H9 (cell line): ENCODE results near the gene OR2A2. TPM values are rescaled to one million over a fixed set of nuclear protein-coding genes. Genes with fewer than 3 reads are reported as not detected.

Experiments used
- DNase-seq: peaks from one replicate; pipeline ENCODE4 v3.0.0-alpha.2; 2017
- H2AFZ ChIP-seq: one replicate; pipeline ENCODE4 v1.6.1; 2013; ENCODE audit warnings: mild to moderate bottlenecking, low read length, control low read depth, moderate library complexity
- H2AK5ac ChIP-seq: 2 replicates; pipeline ENCODE4 v1.6.1; 2013; ENCODE audit warnings: low read length, control low read depth, mixed read lengths; ENCODE audit not compliant: insufficient read length
- H2BK120ac ChIP-seq: one replicate; pipeline ENCODE4 v1.6.1; 2013; ENCODE audit warnings: low read depth, mild to moderate bottlenecking, low read length, control low read depth, inconsistent platforms; ENCODE audit not compliant: poor library complexity, severe bottlenecking
- H2BK12ac ChIP-seq: 2 replicates; pipeline ENCODE4 v1.6.1; 2013; ENCODE audit warnings: low read length, control low read depth, mixed read lengths, low read depth; ENCODE audit not compliant: insufficient read length
- H2BK15ac ChIP-seq: 2 replicates; pipeline ENCODE4 v1.6.1; 2013; ENCODE audit warnings: low read depth, low read length, control low read depth
- H2BK20ac ChIP-seq: one replicate; pipeline ENCODE4 v1.6.1; 2013; ENCODE audit warnings: low read depth, mild to moderate bottlenecking, low read length, control low read depth, inconsistent platforms; ENCODE audit not compliant: poor library complexity, severe bottlenecking
- H2BK5ac ChIP-seq: 2 replicates; pipeline ENCODE4 v1.6.1; 2013; ENCODE audit warnings: low read length, control low read depth, mixed read lengths; ENCODE audit not compliant: insufficient read length
- H3K14ac ChIP-seq: 2 replicates; pipeline ENCODE4 v1.6.1; 2013; ENCODE audit warnings: low read length, control low read depth; ENCODE audit not compliant: insufficient read depth
- H3K18ac ChIP-seq: 2 replicates; pipeline ENCODE4 v1.6.1; 2013; ENCODE audit warnings: low read depth, mild to moderate bottlenecking, mixed read lengths, low read length, control low read depth; ENCODE audit not compliant: insufficient read length
- H3K23ac ChIP-seq: 2 replicates; pipeline ENCODE4 v1.6.1; 2013; ENCODE audit warnings: low read length, control low read depth, mixed read lengths, low read depth; ENCODE audit not compliant: insufficient read length
- H3K23me2 ChIP-seq: 2 replicates; pipeline ENCODE4 v1.6.1; 2013; ENCODE audit warnings: low read depth, mild to moderate bottlenecking, mixed read lengths, low read length, control low read depth; ENCODE audit not compliant: insufficient read length, poor library complexity, severe bottlenecking
- H3K27ac ChIP-seq: 2 replicates; pipeline ENCODE4 v1.5.1; 2013; ENCODE audit warnings: low read length, control low read depth, mixed read lengths, low read depth; ENCODE audit not compliant: insufficient read length
- H3K27me3 ChIP-seq: 2 replicates; pipeline ENCODE4 v1.6.1; 2013; ENCODE audit warnings: low read length, control low read depth, inconsistent platforms; ENCODE audit not compliant: insufficient read depth
- H3K4ac ChIP-seq: 2 replicates; pipeline ENCODE4 v1.6.1; 2013; ENCODE audit warnings: low read depth, mild to moderate bottlenecking, control low read depth, inconsistent platforms, low read length, moderate library complexity
- H3K4me1 ChIP-seq: 2 replicates; pipeline ENCODE4 v1.6.1; 2013; ENCODE audit warnings: low read length, control low read depth, inconsistent platforms; ENCODE audit not compliant: insufficient read depth
- H3K4me2 ChIP-seq: 2 replicates; pipeline ENCODE4 v1.6.1; 2013; ENCODE audit warnings: low read length, control low read depth, mixed read lengths; ENCODE audit not compliant: insufficient read length, insufficient read depth
- H3K56ac ChIP-seq: 2 replicates; pipeline ENCODE4 v1.6.1; 2013; ENCODE audit warnings: low read depth, mild to moderate bottlenecking, mixed read lengths, low read length, control low read depth; ENCODE audit not compliant: insufficient read length
- H3K79me1 ChIP-seq: 2 replicates; pipeline ENCODE4 v1.6.1; 2013; ENCODE audit warnings: low read depth, mild to moderate bottlenecking, moderate library complexity, low read length, control low read depth, inconsistent platforms; ENCODE audit not compliant: insufficient read depth, poor library complexity, severe bottlenecking
- H3K79me2 ChIP-seq: 2 replicates; pipeline ENCODE4 v1.6.1; 2013; ENCODE audit warnings: low read length, control low read depth, inconsistent platforms; ENCODE audit not compliant: insufficient read depth
- H3K9ac ChIP-seq: 2 replicates; pipeline ENCODE4 v1.6.1; 2013; ENCODE audit warnings: low read length, control low read depth, mixed read lengths; ENCODE audit not compliant: insufficient read length; ENCODE audit errors: extremely low read depth
- H3K9me3 ChIP-seq: one replicate; pipeline ENCODE4 v1.6.1; 2013; ENCODE audit warnings: low read depth, low read length, inconsistent platforms; ENCODE audit not compliant: control insufficient read depth
- H3T11ph ChIP-seq: one replicate; pipeline ENCODE4 v1.6.1; 2013; ENCODE audit warnings: mild to moderate bottlenecking, low read length, control low read depth, inconsistent platforms
- H4K20me1 ChIP-seq: one replicate; pipeline ENCODE4 v1.6.1; 2013; ENCODE audit not compliant: control insufficient read depth, insufficient read length, insufficient read depth
- H4K5ac ChIP-seq: 2 replicates; pipeline ENCODE4 v1.6.1; 2013; ENCODE audit warnings: low read depth, mild to moderate bottlenecking, mixed read lengths, low read length, control low read depth; ENCODE audit not compliant: insufficient read length
- H4K8ac ChIP-seq: replicated peaks from 2 replicates; pipeline ENCODE4 v1.6.1; 2013; ENCODE audit warnings: low read length, control low read depth, mixed read lengths, low read depth; ENCODE audit not compliant: insufficient read length
- H4K91ac ChIP-seq: 2 replicates; pipeline ENCODE4 v1.6.1; 2013; ENCODE audit warnings: low read depth, mild to moderate bottlenecking, moderate library complexity, mixed read lengths, low read length, control low read depth; ENCODE audit not compliant: insufficient read length
- H3K27ac Mint-ChIP-seq, 3 experiments: 2 replicates in 2 of 3; 3 replicates in 1 of 3; pipeline ENCODE4 v1.8.0; 2020 to 2021; ENCODE audit warnings: mixed read lengths in 3 of 3, mild to moderate bottlenecking in 1 of 3, moderate library complexity in 1 of 3
- H3K27me3 Mint-ChIP-seq: 2 replicates; pipeline ENCODE4 v1.8.0; 2021; ENCODE audit warnings: low read depth, mild to moderate bottlenecking, moderate library complexity, mixed read lengths
- H3K36me3 Mint-ChIP-seq, 3 experiments: 2 replicates in 2 of 3; 3 replicates in 1 of 3; pipeline ENCODE4 v1.8.0; 2020 to 2021; ENCODE audit warnings: low read depth in 3 of 3, mixed read lengths in 3 of 3; ENCODE audit not compliant: insufficient read depth in 1 of 3
- H3K4me1 Mint-ChIP-seq, 2 experiments: 2 replicates each; pipeline ENCODE4 v1.8.0; 2020; ENCODE audit warnings: mixed read lengths in 2 of 2
- H3K4me3 Mint-ChIP-seq, 2 experiments: 2 replicates in 1 of 2; 3 replicates in 1 of 2; pipeline ENCODE4 v1.8.0; 2020 to 2021; ENCODE audit warnings: mild to moderate bottlenecking in 2 of 2, mixed read lengths in 2 of 2, moderate library complexity in 1 of 2
- H3K9me3 Mint-ChIP-seq, 2 experiments: 2 replicates in 1 of 2; 3 replicates in 1 of 2; pipeline ENCODE4 v1.8.0; 2020; ENCODE audit warnings: mild to moderate bottlenecking in 2 of 2, mixed read lengths in 2 of 2, moderate library complexity in 1 of 2
- CTCF ChIP-seq: fragments of 200-600 bp; sonication (generic); conservative IDR thresholded peaks from 3 replicates; pipeline ENCODE4 v1.8.0; 2021; ENCODE audit warnings: antibody characterized with exemption, mild to moderate bottlenecking
- WGBS: extraction: QIAGEN DNeasy Blood & Tissue Kit; methylation state at CpG from one replicate; pipeline ENCODE4 v1.1.7; 2013; ENCODE audit warnings: missing lambda C conversion rate, low lambda C conversion rate, mixed read lengths; ENCODE audit not compliant: insufficient read length; ENCODE audit errors: extremely low coverage; 5-methylcytosine and 5-hydroxymethylcytosine counted together
- total RNA-seq: library from RNA; stranded (reverse); gene quantifications from 2 replicates; pipeline ENCODE4 v1.2.1, GENCODE V29; 2021

OR2A2 gene
- total RNA-seq, 1 experiment from 2014 or later, result not detected

DNA sequence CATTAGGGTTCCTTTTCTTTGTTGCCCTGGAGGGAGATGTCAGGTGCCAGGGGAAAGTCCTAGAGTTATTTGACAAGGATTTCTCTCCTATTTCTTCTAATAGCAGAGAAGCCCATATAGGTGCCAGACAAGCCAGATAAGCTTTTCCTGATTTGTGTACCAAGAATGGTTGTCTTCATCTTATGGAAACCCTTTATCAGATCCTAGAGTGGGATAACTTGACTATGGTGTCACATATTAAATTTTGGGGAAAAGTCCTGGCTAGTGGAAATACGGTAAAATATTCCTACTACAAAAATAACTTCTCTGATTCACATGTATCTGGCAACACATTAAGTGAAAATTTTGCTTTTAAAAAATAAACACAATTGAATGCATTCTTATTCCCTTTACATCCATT is 22.2 kb upstream of the OR2A2 start:
- Histone ChIP-seq H3K9me3 (no peaks in the 10 kb centered on the region), H3K27me3 (no peaks in the 10 kb centered on the region), H3K9ac (no peak overlapping the region), H3K79me1 (no peaks in the 10 kb centered on the region), H2BK20ac (no peak overlapping the region), H2BK5ac (no peak overlapping the region), H3K23ac (no peak overlapping the region), H4K8ac (no peak overlapping the region), H3K4me1 (no peaks in the 10 kb centered on the region), H3K23me2 (peaks cover 2% of the 10 kb centered on the region), H3K4ac (no peak overlapping the region), H4K5ac (no peak overlapping the region), H3K27ac (no peak overlapping the region), H2AK5ac (no peak overlapping the region), H2AFZ (no peak overlapping the region), H3K18ac (no peak overlapping the region), H2BK120ac (no peak overlapping the region), H3K14ac (no peak overlapping the region), H2BK12ac (no peak overlapping the region), H3K79me2 (no peaks in the 10 kb centered on the region), H3K4me2 (no peak overlapping the region), H4K91ac (no peak overlapping the region), H3K56ac (no peak overlapping the region), H2BK15ac (no peak overlapping the region), H3T11ph (no peak overlapping the region), H4K20me1 (no peaks in the 10 kb centered on the region)
- Mint-ChIP-seq H3K27me3 (no peaks in the 10 kb centered on the region), H3K27ac (no peak overlapping the region), H3K4me3 (no peak overlapping the region), H3K9me3 (peaks cover 0 to 11% of the 10 kb centered on the region in 2 experiments; a peak in 1 of 5 replicates), H3K4me1 (peaks cover 2 to 3% of the 10 kb centered on the region in 2 experiments; a peak in 2 of 4 replicates), H3K36me3 (no peaks in the 10 kb centered on the region; a peak in 1 of 7 replicates)
- DNase-seq, result no peak
- WGBS, result no CpG with 5 or more reads among the region's 1 CpG
- TF ChIP-seq CTCF, result no peak
